IPS DF 19.7 (cell line): Measurements from ENCODE around the gene PPP4R3B.

Experiments
- DNase-seq: peaks from one replicate; pipeline ENCODE4 v3.0.0-alpha.2; 2013; ENCODE audit warnings: low read depth, low spot score

The PPP4R3B gene

DNA sequence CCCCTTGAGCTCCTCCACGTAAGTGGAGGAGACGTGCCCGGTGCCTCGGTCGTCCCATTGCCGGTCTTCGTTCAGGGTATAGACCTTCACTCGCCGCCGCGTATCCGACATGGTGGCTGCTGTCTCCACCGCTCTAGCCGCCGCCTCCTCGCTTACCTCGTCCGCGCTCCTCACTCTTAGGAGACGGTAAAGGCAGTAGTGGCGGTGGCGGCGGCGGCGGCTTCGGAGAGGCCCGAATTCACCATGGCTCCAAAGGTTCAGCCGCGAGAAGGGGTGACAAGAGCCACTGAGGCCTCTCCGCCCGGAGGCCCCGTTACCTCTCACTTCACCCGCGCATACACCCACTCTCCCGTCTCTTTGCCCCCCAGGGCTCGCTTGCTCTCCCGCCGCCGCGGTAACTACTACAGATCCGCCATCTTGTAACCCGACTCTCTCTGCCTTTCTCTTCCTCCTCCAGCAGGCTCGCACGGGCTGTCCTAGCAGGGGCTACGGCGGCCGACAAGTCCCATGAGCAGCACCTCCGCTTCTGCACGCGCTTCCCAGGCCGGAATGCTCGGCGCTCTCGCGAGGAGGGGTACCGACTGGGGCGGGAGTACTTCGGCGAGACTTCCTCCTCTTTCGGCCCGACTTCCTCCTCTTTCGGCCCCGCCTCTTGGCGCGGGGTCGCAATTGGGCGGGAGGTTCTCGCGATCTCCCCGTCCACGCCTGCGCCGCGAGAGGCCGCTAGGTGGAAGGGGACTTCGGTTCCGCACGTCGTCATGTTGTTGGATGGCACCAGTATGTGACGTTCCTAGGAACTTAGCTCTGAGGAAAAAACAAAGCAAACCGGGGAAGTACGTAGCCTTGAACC is at the start of gene PPP4R3B:
Gene PPP4R3B (minus strand): TSS at position 448 of the 850 bp plus-strand sequence. CDS start 337 bp downstream, at position 111.
- peak; percentile 96 for DNase-seq

GRCh38 chr2:55653255-55653654 is 35.8 kb upstream of the PPP4R3B start:
- no peak for DNase-seq

- no peak for DNase-seq
Observed at GRCh38 chr2:55649211-55649610, 31.8 kb upstream of the PPP4R3B start.

DNA sequence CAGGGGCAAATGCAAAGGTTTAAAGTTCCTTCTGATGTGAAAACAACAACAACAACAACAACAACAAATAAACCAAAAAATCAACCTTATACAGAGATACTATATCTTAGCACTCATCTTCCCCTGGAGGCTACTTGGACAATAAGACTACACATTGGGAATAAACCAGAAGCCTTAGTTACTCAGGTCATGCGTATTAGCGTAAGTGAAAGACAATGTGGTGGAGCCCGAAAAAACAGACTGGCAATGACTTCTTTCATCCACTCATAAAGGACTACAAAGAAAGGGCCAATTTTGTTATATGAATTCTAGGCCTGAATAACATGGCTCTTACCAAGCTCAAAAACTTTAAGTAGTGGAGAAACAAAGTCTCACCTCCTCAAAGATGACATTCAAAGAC is 19.4 kb upstream of the PPP4R3B start:
- no peak for DNase-seq

DNA sequence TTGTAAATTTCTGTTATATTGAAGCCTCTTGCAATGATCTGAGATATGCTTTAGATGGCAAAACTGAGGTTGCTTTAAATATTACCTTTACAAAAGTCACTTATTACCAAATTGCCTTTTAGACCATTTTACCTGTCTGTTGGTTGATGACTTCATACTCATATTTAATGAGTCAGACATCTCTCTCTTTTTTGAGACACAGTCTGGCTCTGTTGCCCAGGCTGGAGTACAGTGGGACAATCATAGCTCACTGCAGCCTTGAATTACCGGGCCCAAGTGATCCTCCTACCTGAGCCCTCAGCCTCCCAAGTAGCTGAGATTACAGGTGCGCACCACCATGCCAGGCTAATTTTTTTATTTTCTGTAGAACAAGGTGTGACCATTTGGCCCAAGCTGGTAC is 11.5 kb upstream of the PPP4R3B start:
- DNase-seq = no peak

DNA sequence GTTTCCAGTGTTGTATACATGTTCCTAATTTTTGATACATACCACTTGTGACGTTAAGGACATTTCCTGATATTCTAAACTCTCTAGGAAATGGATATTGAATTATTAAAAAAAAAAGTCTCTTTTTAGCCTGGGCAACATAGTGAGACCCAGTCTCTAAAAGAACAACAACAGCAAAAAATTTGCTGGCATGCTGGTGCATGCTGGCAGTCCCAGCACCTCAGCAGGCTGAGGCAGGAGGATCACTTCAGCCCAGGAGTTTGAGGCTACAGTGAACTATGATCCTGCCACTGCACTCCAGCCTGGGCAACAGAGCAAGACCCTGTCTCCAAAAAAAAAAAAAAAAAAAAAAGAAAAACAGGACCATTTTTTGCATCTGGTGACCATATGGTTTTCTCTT is 10.5 kb upstream of the PPP4R3B start:
- DNase-seq = no peak

DNA sequence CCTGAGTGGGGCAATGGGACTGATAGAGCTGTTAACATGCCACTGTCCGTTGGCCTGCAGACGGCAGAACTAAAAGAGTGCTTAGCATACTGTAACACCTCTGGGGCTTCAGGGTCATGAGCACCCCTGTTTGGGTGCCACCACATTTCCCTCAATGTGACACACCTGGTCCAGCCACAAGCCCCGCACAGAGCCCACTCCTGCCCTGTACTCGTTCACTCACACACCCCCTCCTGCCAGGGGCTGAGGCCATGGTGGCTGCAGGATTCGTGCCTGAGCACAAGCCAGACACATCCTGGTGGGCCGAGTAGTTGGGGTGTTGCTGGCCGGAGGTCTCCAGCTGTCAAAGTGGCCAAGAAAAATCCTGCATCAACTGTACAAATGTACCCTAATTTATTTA is 4.4 kb upstream of the PPP4R3B start:
- DNase-seq = no peak

GRCh38 chr2:55620123-55620779 is 2.8 kb upstream of the PPP4R3B start:
- DNase-seq = no peak

- no peak for DNase-seq
Observed at GRCh38 chr2:55618275-55619055, 1.0 kb upstream of the PPP4R3B start.

- DNase-seq = no peak
Observed at GRCh38 chr2:55618025-55618274, 528 bp upstream of the PPP4R3B start.

- no peak for DNase-seq
Observed at GRCh38 chr2:55616551-55617174, 759 bp downstream of the PPP4R3B start.

DNA sequence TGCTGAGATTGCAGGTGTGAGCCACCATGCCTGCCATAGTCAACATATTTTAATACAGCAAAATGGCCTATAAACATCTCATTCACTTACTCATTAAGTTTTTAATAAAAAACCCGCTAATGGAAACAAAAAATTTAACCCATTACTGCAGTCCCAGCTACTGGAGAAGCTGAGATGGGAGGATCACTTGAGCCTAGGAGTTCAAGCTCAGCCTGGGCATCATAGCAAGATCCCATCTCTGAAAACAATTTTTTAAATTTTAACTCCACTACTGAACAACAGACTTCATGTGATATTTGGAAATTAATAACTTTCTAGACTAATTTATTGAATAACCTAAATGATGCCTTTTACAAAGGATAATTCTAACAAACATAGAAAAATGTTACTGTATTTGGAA is 5.4 kb downstream of the PPP4R3B start:
- no peak for DNase-seq

DNA sequence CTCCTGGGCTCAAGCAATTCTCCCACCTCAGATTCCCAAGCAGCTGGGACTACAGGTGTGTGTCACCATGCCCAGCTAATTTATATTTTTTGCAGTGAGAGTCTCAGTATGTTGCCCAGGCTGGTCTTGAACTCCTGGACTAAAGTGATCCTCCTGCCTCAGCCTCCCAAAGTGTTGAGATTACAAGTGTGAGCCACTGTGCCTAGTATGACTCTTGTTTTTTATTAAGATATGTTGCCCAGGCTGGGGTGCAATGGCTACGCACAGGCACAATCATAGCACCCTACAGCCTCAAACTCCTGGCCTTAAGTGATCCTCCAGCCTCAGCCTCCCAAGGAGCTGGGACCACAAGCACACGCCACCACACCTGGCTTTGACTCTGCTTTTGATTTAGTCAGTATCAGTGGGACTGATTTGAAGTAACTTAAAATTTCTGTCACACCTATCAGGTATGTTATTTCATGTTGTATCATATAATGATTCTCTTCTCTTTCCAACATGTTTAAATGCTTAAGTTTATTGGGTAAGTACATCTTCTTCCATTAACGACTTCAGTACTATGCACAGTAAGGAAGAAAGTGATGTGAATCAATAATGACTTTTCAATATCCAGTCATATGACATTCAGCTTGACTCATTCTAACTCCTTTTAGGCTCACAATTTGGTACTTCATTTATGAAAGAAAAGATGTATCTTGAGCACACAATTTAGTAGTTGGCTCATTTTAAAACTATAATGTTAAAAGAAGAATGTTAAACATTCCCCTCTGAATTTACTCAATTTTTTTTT is 6.3 kb downstream of the PPP4R3B start:
- no peak for DNase-seq

- DNase-seq = no peak
Observed at GRCh38 chr2:55609938-55610578, 7.4 kb downstream of the PPP4R3B start.

- DNase-seq = no peak
Observed at GRCh38 chr2:55609193-55609794, 8.1 kb downstream of the PPP4R3B start.

- no peak for DNase-seq
Observed at GRCh38 chr2:55607717-55608116, 9.7 kb downstream of the PPP4R3B start.

DNA sequence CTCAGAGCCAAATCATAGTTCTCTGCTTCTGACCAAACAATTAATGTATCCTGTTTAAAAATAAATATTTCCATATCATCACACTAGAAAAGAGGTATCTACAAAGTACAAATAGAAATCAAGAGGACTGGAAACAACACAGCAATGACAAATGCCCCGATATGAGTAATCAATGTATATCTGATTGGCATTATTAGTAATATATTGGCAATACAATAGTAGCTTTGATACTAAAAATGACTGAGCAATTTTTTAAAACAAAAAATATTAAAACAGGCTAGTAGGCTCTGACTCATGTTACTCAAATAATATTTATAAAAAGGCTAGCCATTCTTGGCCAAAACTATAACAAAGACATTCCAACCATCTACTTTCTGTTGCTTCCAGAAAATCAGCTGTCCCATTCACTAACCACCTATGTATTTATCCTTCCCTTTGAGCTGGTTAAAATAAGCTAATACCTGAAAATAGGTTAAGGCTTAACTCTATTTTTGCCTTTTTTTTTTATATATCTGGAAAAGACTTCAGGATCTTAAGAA is 13.3 kb downstream of the PPP4R3B start:
- DNase-seq = no peak

DNA sequence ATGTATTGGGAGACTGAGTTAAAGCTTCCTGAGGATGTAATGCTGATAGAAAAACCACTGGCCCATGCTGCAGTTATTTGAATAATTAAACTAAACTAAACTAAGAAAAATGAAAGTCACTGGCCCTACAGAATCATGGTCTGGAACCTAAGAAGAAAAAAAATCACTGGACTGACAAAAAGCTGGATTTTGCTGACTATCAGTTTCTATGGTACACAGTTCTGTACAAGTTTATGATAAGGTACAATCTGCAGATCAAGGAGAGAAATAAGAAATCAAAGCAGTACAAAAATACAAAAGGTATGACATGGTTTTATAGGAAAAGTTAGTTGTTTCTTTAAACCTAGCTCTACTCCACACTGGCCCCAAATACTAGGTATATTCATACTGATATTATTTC is 15.6 kb downstream of the PPP4R3B start:
- DNase-seq = no peak

DNA sequence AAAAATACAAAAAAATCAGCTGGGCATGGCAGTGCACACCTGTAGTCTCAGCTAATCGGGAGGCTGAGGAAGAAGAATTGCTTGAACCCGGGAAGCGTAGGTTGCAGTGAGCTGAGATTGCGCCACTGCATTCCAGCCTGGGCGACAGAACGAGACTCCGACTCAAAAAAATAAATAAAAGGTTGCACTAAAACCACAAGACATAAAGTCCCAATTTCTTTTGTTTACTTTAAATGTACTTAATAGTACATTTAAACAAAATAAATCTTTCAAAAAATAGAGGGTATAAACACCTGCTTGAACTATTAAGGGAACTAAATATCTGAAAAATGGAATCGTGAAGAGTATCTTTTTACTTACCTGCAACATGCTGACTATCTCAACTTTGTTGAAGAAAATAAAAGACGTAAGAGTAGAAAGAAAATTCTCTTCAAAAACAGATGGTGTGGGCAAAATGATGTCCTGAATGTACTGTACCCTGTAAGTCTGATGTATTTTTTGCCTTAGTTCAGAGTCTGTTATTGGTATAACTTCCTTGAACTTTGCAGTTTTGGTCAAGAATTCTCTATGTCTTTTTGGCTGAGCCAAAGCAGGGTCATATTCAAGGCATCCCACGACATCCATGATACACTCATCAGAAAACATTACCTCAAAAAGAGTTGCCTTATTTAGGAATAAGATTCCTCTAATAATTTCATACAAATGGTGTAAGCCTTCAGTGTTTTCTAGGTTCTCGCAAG is 19.2 kb downstream of the PPP4R3B start:
- no peak for DNase-seq
